Liver (tissue), 9 donors: ENCODE measurements around the gene DOP1B. TPM values are rescaled to one million over a fixed set of nuclear protein-coding genes. Genes with fewer than 3 reads are reported as not detected.

ENCODE experiments used
- DNase-seq: peaks from one replicate; pipeline ENCODE4 v3.0.0-alpha.2; 2017; ENCODE audit warnings: low spot score
- H3K27ac ChIP-seq, 2 donors: one replicate each; pipeline ENCODE4 v1.7.0; 2013; ENCODE audit warnings: inconsistent platforms in 2 of 2, low read length in 2 of 2, control low read depth in 1 of 2, low read depth in 1 of 2, mild to moderate bottlenecking in 1 of 2
- H3K27me3 ChIP-seq, 4 donors: one replicate each; pipeline versions ENCODE4 v1.6.1 to v1.7.0; 2013; ENCODE audit warnings: low read length in 3 of 4, inconsistent platforms in 1 of 4, mild to moderate bottlenecking in 1 of 4, moderate library complexity in 1 of 4; ENCODE audit not compliant: control insufficient read depth in 4 of 4, insufficient read depth in 4 of 4
- H3K36me3 ChIP-seq, 4 donors: one replicate each; pipeline versions ENCODE4 v1.6.1 to v1.7.0; 2013; ENCODE audit warnings: low read length in 3 of 4, mild to moderate bottlenecking in 3 of 4, low read depth in 1 of 4, moderate library complexity in 1 of 4; ENCODE audit not compliant: control insufficient read depth in 4 of 4, insufficient read depth in 3 of 4
- H3K4me1 ChIP-seq, 4 donors: one replicate each; pipeline versions ENCODE4 v1.6.1 to v1.7.0; 2013; ENCODE audit warnings: low read length in 3 of 4, mild to moderate bottlenecking in 3 of 4, moderate library complexity in 1 of 4; ENCODE audit not compliant: control insufficient read depth in 4 of 4, insufficient read depth in 4 of 4
- H3K4me3 ChIP-seq, 3 donors: one replicate each; pipeline versions ENCODE4 v1.6.1 to v1.7.0; 2013; ENCODE audit warnings: low read length in 3 of 3, control low read depth in 1 of 3, low read depth in 1 of 3, mild to moderate bottlenecking in 1 of 3
- H3K9ac ChIP-seq, 2 donors: one replicate each; pipeline ENCODE4 v1.7.0; 2013; ENCODE audit warnings: low read length in 2 of 2, mild to moderate bottlenecking in 2 of 2, moderate library complexity in 2 of 2, control low read depth in 1 of 2, low read depth in 1 of 2
- H3K9me3 ChIP-seq, 4 donors: one replicate each; pipeline versions ENCODE4 v1.6.1 to v1.7.0; 2013; ENCODE audit warnings: low read length in 3 of 4; ENCODE audit not compliant: control insufficient read depth in 4 of 4
- EGR1 ChIP-seq, 2 donors: IDR thresholded peaks; 2 replicates each; pipeline ENCODE4 v1.6.1; 2016 to 2018; ENCODE audit warnings: antibody characterized with exemption in 2 of 2, low read depth in 2 of 2
- FOXA1 ChIP-seq: IDR thresholded peaks from 2 replicates; pipeline ENCODE4 v1.6.1; 2016; ENCODE audit warnings: antibody characterized with exemption
- FOXA2 ChIP-seq: IDR thresholded peaks from 2 replicates; pipeline ENCODE4 v1.6.1; 2016; ENCODE audit warnings: antibody characterized with exemption
- HNF4A ChIP-seq, 2 donors: conservative IDR thresholded peaks; 2 replicates each; pipeline ENCODE4 v1.6.1; 2016; ENCODE audit warnings: antibody characterized with exemption in 2 of 2, mild to moderate bottlenecking in 2 of 2
- HNF4G ChIP-seq: IDR thresholded peaks from 2 replicates; pipeline ENCODE4 v1.6.1; 2016; ENCODE audit warnings: antibody characterized with exemption
- JUND ChIP-seq, 2 donors: IDR thresholded peaks; 2 replicates each; pipeline ENCODE4 v1.6.1; 2016; ENCODE audit warnings: antibody characterized with exemption in 2 of 2
- NR2F2 ChIP-seq: IDR thresholded peaks from 2 replicates; pipeline ENCODE4 v1.6.1; 2016; ENCODE audit warnings: antibody characterized with exemption
- RAD21 ChIP-seq, 2 donors: IDR thresholded peaks; 2 replicates each; pipeline ENCODE4 v1.6.1; 2016; ENCODE audit warnings: antibody characterized with exemption in 2 of 2, mild to moderate bottlenecking in 2 of 2
- RXRA ChIP-seq, 2 donors: IDR thresholded peaks; 2 replicates each; pipeline ENCODE4 v1.6.1; 2017 to 2018; ENCODE audit warnings: antibody characterized with exemption in 2 of 2, mild to moderate bottlenecking in 1 of 2
- TAF1 ChIP-seq: conservative IDR thresholded peaks from 2 replicates; pipeline ENCODE4 v1.6.1; 2016; ENCODE audit warnings: antibody characterized with exemption, mild to moderate bottlenecking
- YY1 ChIP-seq: IDR thresholded peaks from 2 replicates; pipeline ENCODE4 v1.6.1; 2016; ENCODE audit warnings: antibody characterized with exemption, mild to moderate bottlenecking
- ZBTB33 ChIP-seq: IDR thresholded peaks from 2 replicates; pipeline ENCODE4 v1.6.1; 2016; ENCODE audit warnings: antibody characterized with exemption
- WGBS: extraction: QIAGEN DNeasy Blood & Tissue Kit; methylation state at CpG from one replicate; pipeline ENCODE4 v1.1.7; 2013; 5-methylcytosine and 5-hydroxymethylcytosine counted together
- polyA plus RNA-seq, 2 donors: library from polyadenylated mRNA; stranded (reverse) in 1 of 2; unstranded in 1 of 2; fragments of 200-250 nt in 1 of 2; fragments of >200 nt in 1 of 2; fragmentation: Nextera tagmentation in 1 of 2; extraction: Ambion mirVana in 1 of 2; gene quantifications; one replicate each; pipeline versions ENCODE4 v1.2.1 to v1.2.3, GENCODE V29; 2013 to 2015
- total RNA-seq, 2 donors: library from RNA; depleted of rRNA; stranded (reverse); fragments of >200 nt; gene quantifications; one replicate each; pipeline ENCODE4 v1.2.3, GENCODE V29; 2014
- TF ChIP-seq, protein P1 (sequence below): IDR thresholded peaks from 2 replicates; pipeline ENCODE4 v1.6.1; 2016; ENCODE audit warnings: antibody characterized with exemption, mild to moderate bottlenecking
- TF ChIP-seq, protein P2 (sequence below): fragments of 150-350 bp; IDR thresholded peaks from 2 replicates; pipeline ENCODE4 v1.5.1; 2017; ENCODE audit warnings: improper control_type of control experiment, low read depth, low read length; ENCODE audit not compliant: missing input control
- TF ChIP-seq, protein P3 (sequence below): IDR thresholded peaks from 2 replicates; pipeline ENCODE4 v1.6.1; 2016; ENCODE audit warnings: antibody characterized with exemption
- donor health status: healthy.
- donor health status: healthy.
- donor health status: healthy.
- donor health status: healthy.
- donor health status: healthy.

Gene DOP1B
- total and polyA plus RNA-seq, 4 donors = 5.8 to 7.1 (median 6.3) TPM

GRCh38 chr21:36186081-36186480, 29.5 kb downstream of the DOP1B start:
- Histone ChIP-seq H3K4me3 (no peak overlapping the region), H3K36me3 (no peaks in the 10 kb centered on the region), H3K9ac (no peak overlapping the region), H3K27ac (no peak overlapping the region), H3K27me3 (no peaks in the 10 kb centered on the region), H3K4me1 (peaks cover 3 to 17% (median 7%) of the 10 kb centered on the region in 4 donors), H3K9me3 (no peaks in the 10 kb centered on the region)
- WGBS = 92% methylated on average over 4 of the region's 4 CpGs
- TF ChIP-seq RXRA (IDR thresholded peaks at IDR 0.05) = no peak
- TF ChIP-seq EGR1 (IDR thresholded peaks at IDR 0.05; ENCODE audit: low read depth in 2 of 2) = no peak
- TF ChIP-seq, protein P1, sequence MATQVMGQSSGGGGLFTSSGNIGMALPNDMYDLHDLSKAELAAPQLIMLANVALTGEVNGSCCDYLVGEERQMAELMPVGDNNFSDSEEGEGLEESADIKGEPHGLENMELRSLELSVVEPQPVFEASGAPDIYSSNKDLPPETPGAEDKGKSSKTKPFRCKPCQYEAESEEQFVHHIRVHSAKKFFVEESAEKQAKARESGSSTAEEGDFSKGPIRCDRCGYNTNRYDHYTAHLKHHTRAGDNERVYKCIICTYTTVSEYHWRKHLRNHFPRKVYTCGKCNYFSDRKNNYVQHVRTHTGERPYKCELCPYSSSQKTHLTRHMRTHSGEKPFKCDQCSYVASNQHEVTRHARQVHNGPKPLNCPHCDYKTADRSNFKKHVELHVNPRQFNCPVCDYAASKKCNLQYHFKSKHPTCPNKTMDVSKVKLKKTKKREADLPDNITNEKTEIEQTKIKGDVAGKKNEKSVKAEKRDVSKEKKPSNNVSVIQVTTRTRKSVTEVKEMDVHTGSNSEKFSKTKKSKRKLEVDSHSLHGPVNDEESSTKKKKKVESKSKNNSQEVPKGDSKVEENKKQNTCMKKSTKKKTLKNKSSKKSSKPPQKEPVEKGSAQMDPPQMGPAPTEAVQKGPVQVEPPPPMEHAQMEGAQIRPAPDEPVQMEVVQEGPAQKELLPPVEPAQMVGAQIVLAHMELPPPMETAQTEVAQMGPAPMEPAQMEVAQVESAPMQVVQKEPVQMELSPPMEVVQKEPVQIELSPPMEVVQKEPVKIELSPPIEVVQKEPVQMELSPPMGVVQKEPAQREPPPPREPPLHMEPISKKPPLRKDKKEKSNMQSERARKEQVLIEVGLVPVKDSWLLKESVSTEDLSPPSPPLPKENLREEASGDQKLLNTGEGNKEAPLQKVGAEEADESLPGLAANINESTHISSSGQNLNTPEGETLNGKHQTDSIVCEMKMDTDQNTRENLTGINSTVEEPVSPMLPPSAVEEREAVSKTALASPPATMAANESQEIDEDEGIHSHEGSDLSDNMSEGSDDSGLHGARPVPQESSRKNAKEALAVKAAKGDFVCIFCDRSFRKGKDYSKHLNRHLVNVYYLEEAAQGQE = no peak
- TF ChIP-seq TAF1 = no peak
- no peak for DNase-seq

DNA sequence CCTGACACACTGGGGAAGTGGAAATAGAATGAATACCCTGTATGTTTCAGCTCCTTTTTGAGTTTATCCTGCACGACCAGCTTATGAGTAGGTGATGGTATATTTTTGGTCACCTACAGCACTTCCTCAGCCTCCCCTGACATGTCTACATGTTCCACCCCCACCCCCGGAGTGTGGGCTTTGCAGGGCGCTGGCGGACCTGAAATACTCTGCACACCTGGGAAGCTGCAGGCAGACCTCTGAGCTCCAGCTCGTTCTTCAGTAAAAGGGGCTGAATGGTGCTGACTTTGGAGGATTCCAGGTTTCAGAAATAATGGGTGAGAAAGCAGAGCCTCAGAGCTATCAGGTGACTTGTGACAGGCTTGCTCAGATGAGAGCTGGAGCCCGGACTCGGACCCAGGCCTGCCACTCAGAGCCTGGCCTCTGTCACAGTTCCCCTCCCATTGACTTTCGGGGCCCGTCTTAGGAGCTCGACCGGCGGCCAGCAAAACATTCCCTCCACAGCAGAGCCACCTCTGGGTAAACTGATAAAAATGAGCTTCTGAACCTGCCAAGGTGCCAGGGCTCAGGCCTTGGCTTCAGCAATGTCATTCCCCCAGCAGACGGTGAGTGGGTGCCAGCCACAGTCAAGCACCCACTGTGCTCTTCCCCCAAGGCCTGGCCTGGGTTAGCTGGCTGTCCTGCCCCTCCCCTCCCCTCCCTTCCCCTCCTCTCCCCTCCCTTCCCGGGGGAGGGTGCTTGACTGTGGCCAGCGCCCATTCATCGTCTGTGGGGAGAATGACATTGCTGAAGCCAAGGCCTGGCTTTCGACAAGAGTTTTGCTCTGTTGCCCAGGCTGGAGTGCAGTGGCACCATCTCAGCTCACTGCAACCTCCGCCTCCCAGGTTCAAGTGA, 30.1 kb downstream of the DOP1B start:
- H3K36me3 ChIP-seq = no peaks in the 10 kb centered on the region
- no peak overlapping the region for H3K9ac ChIP-seq
- DNase-seq = no peak
- 91% methylated on average over 18 of the region's 18 CpGs for WGBS
- TF ChIP-seq EGR1 (IDR thresholded peaks at IDR 0.05; ENCODE audit: low read depth in 2 of 2) = no peak
- no peak for TF ChIP-seq YY1
- no peak for TF ChIP-seq RAD21 (IDR thresholded peaks at IDR 0.05)
- TF ChIP-seq ZBTB33 = no peak
- no peak for TF ChIP-seq HNF4G
- no peak for TF ChIP-seq TAF1
- TF ChIP-seq NR2F2 = no peak
- TF ChIP-seq, protein P1 = no peak
- TF ChIP-seq HNF4A (conservative IDR thresholded peaks at IDR 0.05) = no peak
- no peak for TF ChIP-seq FOXA2
- TF ChIP-seq FOXA1 = no peak
- TF ChIP-seq, protein P2, sequence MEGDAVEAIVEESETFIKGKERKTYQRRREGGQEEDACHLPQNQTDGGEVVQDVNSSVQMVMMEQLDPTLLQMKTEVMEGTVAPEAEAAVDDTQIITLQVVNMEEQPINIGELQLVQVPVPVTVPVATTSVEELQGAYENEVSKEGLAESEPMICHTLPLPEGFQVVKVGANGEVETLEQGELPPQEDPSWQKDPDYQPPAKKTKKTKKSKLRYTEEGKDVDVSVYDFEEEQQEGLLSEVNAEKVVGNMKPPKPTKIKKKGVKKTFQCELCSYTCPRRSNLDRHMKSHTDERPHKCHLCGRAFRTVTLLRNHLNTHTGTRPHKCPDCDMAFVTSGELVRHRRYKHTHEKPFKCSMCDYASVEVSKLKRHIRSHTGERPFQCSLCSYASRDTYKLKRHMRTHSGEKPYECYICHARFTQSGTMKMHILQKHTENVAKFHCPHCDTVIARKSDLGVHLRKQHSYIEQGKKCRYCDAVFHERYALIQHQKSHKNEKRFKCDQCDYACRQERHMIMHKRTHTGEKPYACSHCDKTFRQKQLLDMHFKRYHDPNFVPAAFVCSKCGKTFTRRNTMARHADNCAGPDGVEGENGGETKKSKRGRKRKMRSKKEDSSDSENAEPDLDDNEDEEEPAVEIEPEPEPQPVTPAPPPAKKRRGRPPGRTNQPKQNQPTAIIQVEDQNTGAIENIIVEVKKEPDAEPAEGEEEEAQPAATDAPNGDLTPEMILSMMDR = no peak
- no peak for TF ChIP-seq RXRA (IDR thresholded peaks at IDR 0.05)
- TF ChIP-seq JUND (IDR thresholded peaks at IDR 0.05) = no peak
- TF ChIP-seq, protein P3, sequence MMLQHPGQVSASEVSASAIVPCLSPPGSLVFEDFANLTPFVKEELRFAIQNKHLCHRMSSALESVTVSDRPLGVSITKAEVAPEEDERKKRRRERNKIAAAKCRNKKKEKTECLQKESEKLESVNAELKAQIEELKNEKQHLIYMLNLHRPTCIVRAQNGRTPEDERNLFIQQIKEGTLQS = no peak
- H3K9me3 ChIP-seq = no peaks in the 10 kb centered on the region
- no peak overlapping the region for H3K4me3 ChIP-seq
- H3K4me1 ChIP-seq = peaks cover 3 to 17% (median 7%) of the 10 kb centered on the region in 4 donors
- no peak overlapping the region for H3K27ac ChIP-seq
- H3K27me3 ChIP-seq = no peaks in the 10 kb centered on the region
